ENCODE data around the gene PIGN.

DNA sequence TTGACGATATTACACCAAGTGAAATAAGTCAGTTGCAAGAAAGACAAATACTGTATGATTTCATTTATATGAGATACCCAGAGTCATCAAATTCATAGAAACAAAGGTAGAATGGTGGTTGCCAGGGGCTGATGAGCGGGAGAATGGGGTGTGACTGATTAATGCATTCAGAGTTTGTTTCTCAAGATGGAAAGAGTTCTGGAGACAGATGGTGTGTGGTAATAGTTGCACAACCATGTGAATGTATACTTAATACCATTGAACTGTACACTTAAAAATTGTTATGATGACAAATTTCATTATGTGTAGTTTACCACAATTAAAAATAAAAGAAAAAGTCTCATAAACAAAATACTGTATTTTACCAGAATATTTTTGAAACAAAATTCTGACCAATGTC is 117.3 kb downstream of the PIGN start:
- TF ChIP-seq, protein P1, sequence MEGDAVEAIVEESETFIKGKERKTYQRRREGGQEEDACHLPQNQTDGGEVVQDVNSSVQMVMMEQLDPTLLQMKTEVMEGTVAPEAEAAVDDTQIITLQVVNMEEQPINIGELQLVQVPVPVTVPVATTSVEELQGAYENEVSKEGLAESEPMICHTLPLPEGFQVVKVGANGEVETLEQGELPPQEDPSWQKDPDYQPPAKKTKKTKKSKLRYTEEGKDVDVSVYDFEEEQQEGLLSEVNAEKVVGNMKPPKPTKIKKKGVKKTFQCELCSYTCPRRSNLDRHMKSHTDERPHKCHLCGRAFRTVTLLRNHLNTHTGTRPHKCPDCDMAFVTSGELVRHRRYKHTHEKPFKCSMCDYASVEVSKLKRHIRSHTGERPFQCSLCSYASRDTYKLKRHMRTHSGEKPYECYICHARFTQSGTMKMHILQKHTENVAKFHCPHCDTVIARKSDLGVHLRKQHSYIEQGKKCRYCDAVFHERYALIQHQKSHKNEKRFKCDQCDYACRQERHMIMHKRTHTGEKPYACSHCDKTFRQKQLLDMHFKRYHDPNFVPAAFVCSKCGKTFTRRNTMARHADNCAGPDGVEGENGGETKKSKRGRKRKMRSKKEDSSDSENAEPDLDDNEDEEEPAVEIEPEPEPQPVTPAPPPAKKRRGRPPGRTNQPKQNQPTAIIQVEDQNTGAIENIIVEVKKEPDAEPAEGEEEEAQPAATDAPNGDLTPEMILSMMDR (IDR thresholded peaks at IDR 0.05) = no peak
- TF ChIP-seq POLR2A (IDR thresholded peaks at IDR 0.05) (no peak), EP300 (IDR thresholded peaks at IDR 0.05) (no peak), POLR2AphosphoS5 (IDR thresholded peaks at IDR 0.05) (no peak)
